Activated naive CD4-positive, alpha-beta T cell treated with anti-CD3 and anti-CD28 coated beads for 36 hours (primary cell): Measurements from ENCODE around the gene ASH1L. TPM values are rescaled to one million over a fixed set of nuclear protein-coding genes. Genes with fewer than 3 reads are reported as not detected.
A peak's percentile ranks its signal among the peaks of the same experiment; 100 is the strongest.

Experiments used
- CTCF ChIA-PET: fragments of 350-600 bp; sonication (Branson Sonifier 250); formaldehyde crosslinking; loops from one replicate; lab custom pipeline; 2021; ENCODE audit warnings: antibody characterized with exemption; lab: Charles Lee
- DNase-seq: peaks from one replicate; pipeline ENCODE4 v3.0.0-alpha.2; 2020
- H3K27ac Mint-ChIP-seq: one replicate; pipeline ENCODE4 v1.8.0; 2021; ENCODE audit warnings: mild to moderate bottlenecking, mixed read lengths
- H3K27me3 Mint-ChIP-seq: one replicate; pipeline ENCODE4 v1.8.0; 2021; ENCODE audit warnings: low read depth, mixed read lengths
- H3K36me3 Mint-ChIP-seq: one replicate; pipeline ENCODE4 v1.8.0; 2021; ENCODE audit warnings: low read depth, mixed read lengths
- H3K4me1 Mint-ChIP-seq: one replicate; pipeline ENCODE4 v1.8.0; 2021; ENCODE audit warnings: low read depth, mixed read lengths
- H3K4me3 Mint-ChIP-seq: one replicate; pipeline ENCODE4 v1.8.0; 2021; ENCODE audit warnings: mild to moderate bottlenecking, moderate library complexity, mixed read lengths
- H3K9me3 Mint-ChIP-seq: one replicate; pipeline ENCODE4 v1.8.0; 2021; ENCODE audit warnings: mixed read lengths
- intact Hi-C: fragments of 100-400 bp; cut with micrococcal nuclease; formaldehyde crosslinking; loops from one replicate; pipeline ENCODE4 v1.15.1; 2023
- total RNA-seq, 2 experiments: library from RNA; stranded (reverse); gene quantifications; one replicate each; pipeline ENCODE4 v1.2.3, GENCODE V29; 2021

ASH1L gene
- total RNA-seq, 2 experiments from 2014 or later = 27.4 to 27.5 TPM

- Mint-ChIP-seq H3K36me3 (peaks cover 11% of the 10 kb centered on the region), H3K27me3 (peaks cover 2% of the 10 kb centered on the region), H3K4me3 (peak overlapping the region; percentile 86), H3K4me1 (peaks cover 42% of the 10 kb centered on the region), H3K9me3 (no peaks in the 10 kb centered on the region), H3K27ac (no peak overlapping the region)
- CTCF ChIA-PET = interaction anchor here (0.6 to 9.5 kb wide), 13 partner anchors 9 to 271 kb away, joined by 3 to 118 read pairs (median 3); partner anchors contain the start of gene CLK2
- DNase-seq = no peak
- intact Hi-C loops = loop anchor here (5.0 kb wide), 1 partner anchor 130 kb away; no protein-coding TSS in a partner anchor
Measured at GRCh38 chr1:155321639-155322503, 240.7 kb downstream of the ASH1L start.

- Mint-ChIP-seq H3K36me3 (peaks cover 14% of the 10 kb centered on the region), H3K4me3 (peak within 1 kb of the TSS; percentile 58), H3K4me1 (peaks cover 39% of the 10 kb centered on the region), H3K27ac (no peak within 1 kb of the TSS), H3K27me3 (peaks cover 2% of the 10 kb centered on the region), H3K9me3 (no peaks in the 10 kb centered on the region)
- peak; percentile 80 for DNase-seq
- intact Hi-C loops = loop anchor here (5.0 kb wide), 1 partner anchor 129 kb away; no protein-coding TSS in a partner anchor
- CTCF ChIA-PET = interaction anchor here (0.5 to 9.5 kb wide), 6 partner anchors 10 to 408 kb away, joined by 3 to 118 read pairs (median 3); no protein-coding TSS in a partner anchor
Measured at GRCh38 chr1:155320661-155321617, 241.7 kb downstream of the ASH1L start, which contains the start of gene RUSC1. RUSC1 (plus strand) TSS chr1:155320894; CDS start chr1:155321774, 880 bp downstream.

GRCh38 chr1:155320252-155320651, 242.4 kb downstream of the ASH1L start:
- peaks cover 2% of the 10 kb centered on the region for H3K27me3 Mint-ChIP-seq
- peaks cover 34% of the 10 kb centered on the region for H3K4me1 Mint-ChIP-seq
- DNase-seq = no peak
- intact Hi-C loops = loop anchor here (5.0 kb wide), 1 partner anchor 128 kb away; no protein-coding TSS in a partner anchor
- H3K4me3 Mint-ChIP-seq = peak overlapping the region; percentile 58
- H3K27ac Mint-ChIP-seq = no peak overlapping the region
- CTCF ChIA-PET = interaction anchor here (0.5 to 9.5 kb wide), 3 partner anchors 69 to 409 kb away, joined by 3 to 118 read pairs (median 4); no protein-coding TSS in a partner anchor
- H3K9me3 Mint-ChIP-seq = no peaks in the 10 kb centered on the region
- peaks cover 14% of the 10 kb centered on the region for H3K36me3 Mint-ChIP-seq

GRCh38 chr1:155319536-155319935, 243.1 kb downstream of the ASH1L start:
- CTCF ChIA-PET = interaction anchor here (9.5 kb wide), 1 partner anchor 68 kb away, joined by 118 read pairs; no protein-coding TSS in a partner anchor
- no peak for DNase-seq
- Mint-ChIP-seq H3K27ac (no peak overlapping the region), H3K27me3 (peaks cover 2% of the 10 kb centered on the region), H3K9me3 (no peaks in the 10 kb centered on the region), H3K36me3 (peaks cover 18% of the 10 kb centered on the region), H3K4me1 (peaks cover 34% of the 10 kb centered on the region), H3K4me3 (no peak overlapping the region)
- intact Hi-C loops = no loop called here

GRCh38 chr1:155318082-155318481, 244.5 kb downstream of the ASH1L start:
- H3K4me1 Mint-ChIP-seq = peaks cover 39% of the 10 kb centered on the region
- CTCF ChIA-PET = interaction anchor here (2.7 kb wide), 1 partner anchor 67 kb away, joined by 14 read pairs; no protein-coding TSS in a partner anchor
- H3K4me3 Mint-ChIP-seq = no peak overlapping the region
- H3K9me3 Mint-ChIP-seq = no peaks in the 10 kb centered on the region
- peaks cover 2% of the 10 kb centered on the region for H3K27me3 Mint-ChIP-seq
- H3K27ac Mint-ChIP-seq = no peak overlapping the region
- intact Hi-C loops = no loop called here
- H3K36me3 Mint-ChIP-seq = peaks cover 24% of the 10 kb centered on the region
- DNase-seq = no peak

GRCh38 chr1:155316922-155317321, 245.7 kb downstream of the ASH1L start:
- Mint-ChIP-seq H3K36me3 (peaks cover 31% of the 10 kb centered on the region), H3K4me3 (no peak overlapping the region), H3K9me3 (no peaks in the 10 kb centered on the region), H3K27me3 (no peaks in the 10 kb centered on the region), H3K4me1 (peaks cover 38% of the 10 kb centered on the region), H3K27ac (no peak overlapping the region)
- CTCF ChIA-PET = interaction anchor here (0.7 to 2.7 kb wide), 3 partner anchors 66 to 497 kb away, joined by 3 to 14 read pairs (median 3); no protein-coding TSS in a partner anchor
- no peak for DNase-seq
- intact Hi-C loops = no loop called here

GRCh38 chr1:155313261-155313660, 249.3 kb downstream of the ASH1L start:
- CTCF ChIA-PET = interaction anchor here (1.3 kb wide), 1 partner anchor 10 kb away, joined by 5 read pairs; no protein-coding TSS in a partner anchor
- intact Hi-C loops = no loop called here
- Mint-ChIP-seq H3K9me3 (no peaks in the 10 kb centered on the region), H3K27ac (no peak overlapping the region), H3K4me3 (no peak overlapping the region), H3K27me3 (no peaks in the 10 kb centered on the region), H3K4me1 (peaks cover 30% of the 10 kb centered on the region), H3K36me3 (peaks cover 51% of the 10 kb centered on the region)
- no peak for DNase-seq

- Mint-ChIP-seq H3K4me1 (peaks cover 35% of the 10 kb centered on the region), H3K36me3 (peaks cover 43% of the 10 kb centered on the region), H3K27me3 (no peaks in the 10 kb centered on the region), H3K27ac (peak overlapping the region; percentile 99), H3K4me3 (peak overlapping the region; percentile 96), H3K9me3 (no peaks in the 10 kb centered on the region)
- intact Hi-C loops = loop anchor here (2.0 to 5.0 kb wide), 4 partner anchors 101 to 745 kb away; partner anchors contain the start of genes KRTCAP2, LAMTOR2, MTX1 and TRIM46
- CTCF ChIA-PET = no interaction called here
- DNase-seq = peak; percentile 12
Measured at GRCh38 chr1:155309423-155310021, 253.1 kb downstream of the ASH1L start.

GRCh38 chr1:155308493-155309422, 253.8 kb downstream of the ASH1L start, which contains the start of gene FDPS:
FDPS (plus strand) TSS chr1:155308866; CDS start chr1:155309790, 924 bp downstream.
- Mint-ChIP-seq H3K27me3 (no peaks in the 10 kb centered on the region), H3K9me3 (no peaks in the 10 kb centered on the region), H3K4me3 (peak within 1 kb of the TSS; percentile 96), H3K4me1 (peaks cover 35% of the 10 kb centered on the region), H3K36me3 (peaks cover 43% of the 10 kb centered on the region), H3K27ac (peak within 1 kb of the TSS; percentile 99)
- peak; percentile 99 for DNase-seq
- CTCF ChIA-PET = interaction anchor here (0.8 to 1.9 kb wide), 4 partner anchors 15 to 102 kb away, joined by 3 to 34 read pairs (median 6); partner anchors contain the start of genes CLK2 and THBS3
- intact Hi-C loops = loop anchor here (1.0 to 5.0 kb wide), 15 partner anchors 15 to 746 kb away; partner anchors contain the start of genes CLK2, ENTREP3, HCN3 and KRTCAP2

GRCh38 chr1:155307247-155307740, 255.3 kb downstream of the ASH1L start:
- intact Hi-C loops = loop anchor here (5.0 kb wide), 2 partner anchors 115 to 135 kb away; partner anchors contain the start of genes KRTCAP2 and TRIM46
- peak overlapping the region; percentile 96 for H3K4me3 Mint-ChIP-seq
- CTCF ChIA-PET = interaction anchor here (0.6 to 1.9 kb wide), 8 partner anchors 8 to 371 kb away, joined by 3 to 34 read pairs (median 3); partner anchors contain the start of gene PMVK
- H3K4me1 Mint-ChIP-seq = peaks cover 28% of the 10 kb centered on the region
- H3K36me3 Mint-ChIP-seq = peaks cover 32% of the 10 kb centered on the region
- DNase-seq = peak; percentile 34
- H3K9me3 Mint-ChIP-seq = no peaks in the 10 kb centered on the region
- H3K27ac Mint-ChIP-seq = peak overlapping the region; percentile 99
- H3K27me3 Mint-ChIP-seq = no peaks in the 10 kb centered on the region
